HepG2 (cell line): Measurements from ENCODE around the gene MBD5. TPM values are rescaled to one million over a fixed set of nuclear protein-coding genes. Genes with fewer than 3 reads are reported as not detected.

Source experiments
- ATM ChIP-seq: fragments of 450-650 bp; IDR thresholded peaks from 2 replicates; pipeline ENCODE4 v1.7.1; 2017; ENCODE audit warnings: mild to moderate bottlenecking, borderline replicate concordance
- ELF4 ChIP-seq: sonication (generic); formaldehyde crosslinking; IDR thresholded peaks from 2 replicates; pipeline ENCODE4 v1.5.0; 2020; ENCODE audit warnings: missing genetic modification reagents, mild to moderate bottlenecking, moderate library complexity, borderline replicate concordance
- GFI1 ChIP-seq: sonication (generic); formaldehyde crosslinking; IDR thresholded peaks from 2 replicates; pipeline ENCODE4 v1.5.0; 2020; ENCODE audit warnings: missing genetic modification reagents, mild to moderate bottlenecking, borderline replicate concordance
- IKZF1 ChIP-seq: fragments of 450-650 bp; IDR thresholded peaks from 2 replicates; pipeline ENCODE4 v1.7.1; 2016
- JDP2 ChIP-seq: sonication (generic); formaldehyde crosslinking; IDR thresholded peaks from 2 replicates; pipeline ENCODE4 v1.8.1; 2022; ENCODE audit warnings: missing genetic modification reagents, borderline replicate concordance
- JUND ChIP-seq: sonication (generic); formaldehyde crosslinking; IDR thresholded peaks from 2 replicates; pipeline ENCODE4 v1.8.0; 2022; ENCODE audit warnings: mild to moderate bottlenecking, missing genetic modification reagents
- NCOA2 ChIP-seq: sonication (generic); formaldehyde crosslinking; IDR thresholded peaks from 2 replicates; pipeline ENCODE4 v1.8.0; 2022; ENCODE audit warnings: inconsistent platforms
- NR0B2 ChIP-seq: sonication (generic); formaldehyde crosslinking; IDR thresholded peaks from 2 replicates; pipeline ENCODE4 v1.4.0; 2020; ENCODE audit warnings: mild to moderate bottlenecking, missing genetic modification reagents
- PRPF4 ChIP-seq: fragments of 200-400 bp; formaldehyde crosslinking; IDR thresholded peaks from 2 replicates; pipeline ENCODE4 v1.6.1; 2016; ENCODE audit warnings: low read length, low read depth; ENCODE audit not compliant: poor library complexity, severe bottlenecking
- SRSF4 ChIP-seq: fragments of 200-400 bp; formaldehyde crosslinking; IDR thresholded peaks from one replicate; pipeline ENCODE4 v1.6.1; 2018; ENCODE audit warnings: mild to moderate bottlenecking, low read depth, low read length, moderate library complexity; ENCODE audit not compliant: poor library complexity, severe bottlenecking
- TFAP4 ChIP-seq: sonication (generic); IDR thresholded peaks from 2 replicates; pipeline ENCODE4 v1.6.1; 2016; ENCODE audit warnings: low read depth, borderline replicate concordance
- ZBTB3 ChIP-seq: sonication (generic); formaldehyde crosslinking; IDR thresholded peaks from 2 replicates; pipeline ENCODE4 v1.4.0; 2020; ENCODE audit warnings: low read depth, mild to moderate bottlenecking, moderate library complexity, missing genetic modification reagents, borderline replicate concordance
- ZFP37 ChIP-seq: sonication (generic); formaldehyde crosslinking; IDR thresholded peaks from 2 replicates; pipeline ENCODE4 v1.4.0; 2020; ENCODE audit warnings: missing genetic modification reagents, borderline replicate concordance
- ZNF354B ChIP-seq: sonication (generic); formaldehyde crosslinking; IDR thresholded peaks from 2 replicates; pipeline ENCODE4 v1.8.0; 2022; ENCODE audit warnings: mild to moderate bottlenecking, missing genetic modification reagents
- ZNF510 ChIP-seq: sonication (generic); formaldehyde crosslinking; IDR thresholded peaks from 2 replicates; pipeline ENCODE4 v1.4.0; 2020; ENCODE audit warnings: low read depth, mild to moderate bottlenecking, missing genetic modification reagents
- ZNF512B ChIP-seq: sonication (generic); formaldehyde crosslinking; IDR thresholded peaks from 2 replicates; pipeline ENCODE4 v1.5.1; 2020; ENCODE audit warnings: missing genetic modification reagents, mild to moderate bottlenecking, borderline replicate concordance
- ZNF605 ChIP-seq: sonication (generic); formaldehyde crosslinking; IDR thresholded peaks from 2 replicates; pipeline ENCODE4 v1.8.0; 2022; ENCODE audit warnings: mild to moderate bottlenecking, missing genetic modification reagents
- ZNF777 ChIP-seq: sonication (generic); formaldehyde crosslinking; IDR thresholded peaks from 2 replicates; pipeline ENCODE4 v1.4.0; 2020; ENCODE audit warnings: missing genetic modification reagents
- ZSCAN22 ChIP-seq: sonication (generic); formaldehyde crosslinking; IDR thresholded peaks from 2 replicates; pipeline ENCODE4 v1.4.0; 2020; ENCODE audit warnings: mild to moderate bottlenecking, missing genetic modification reagents
- ZSCAN5A ChIP-seq: sonication (generic); formaldehyde crosslinking; IDR thresholded peaks from 2 replicates; pipeline ENCODE4 v1.8.0; 2022; ENCODE audit warnings: mild to moderate bottlenecking, missing genetic modification reagents, borderline replicate concordance
- polyA plus RNA-seq, 8 experiments: library from polyadenylated mRNA; depleted of rRNA in 3 of 8; stranded (reverse) in 7 of 8; unstranded in 1 of 8; fragments of >200 nt; fragmentation: Illumina TruSeq in 4 of 8; extraction: Trizol in 4 of 8; gene quantifications; 2 replicates each; pipeline versions ENCODE4 v1.2.1 to v1.2.3, GENCODE V29; 2011 to 2016; ENCODE audit warnings: low read depth in 4 of 8, missing spikeins in 1 of 8, mixed read lengths in 1 of 8; ENCODE audit not compliant: insufficient read depth in 1 of 8
- total RNA-seq, 5 experiments: library from RNA; depleted of rRNA; stranded (reverse); fragments of >200 nt; fragmentation: Illumina TruSeq; extraction: Trizol; gene quantifications; 2 replicates each; pipeline ENCODE4 v1.2.3, GENCODE V29; 2016; ENCODE audit warnings: low read depth in 1 of 5

MBD5 gene
- total and polyA plus RNA-seq, 2 of the 13 experiments (the other 11 are each of a cell fraction or from before 2014, with no cell fraction given) = 13.5 to 26.4 TPM

- peak; percentile 13; the same call in 1 of the 2 replicates for TF ChIP-seq ZNF354B (CRISPR knock-in tag)
- TF ChIP-seq ZNF512B (CRISPR knock-in tag) = peak; percentile 43; the same call in 1 of the 2 replicates
- TF ChIP-seq ELF4 = peak; percentile 83
- TF ChIP-seq ZNF777 (CRISPR knock-in tag) = peak; percentile 59
- peak; percentile 92 for TF ChIP-seq NR0B2 (CRISPR knock-in tag)
- TF ChIP-seq NCOA2 (CRISPR knock-in tag) = peak; percentile 49
- no peak for TF ChIP-seq TFAP4
- TF ChIP-seq ZSCAN22 (CRISPR knock-in tag) = no peak
- 0 out of 2 replicates have a peak, but pooled peaks have one; percentile 45 for TF ChIP-seq ZBTB3 (CRISPR knock-in tag)
- no peak for TF ChIP-seq SRSF4
- TF ChIP-seq JDP2 (CRISPR knock-in tag) = peak; percentile 57; the same call in 1 of the 2 replicates
- TF ChIP-seq ZNF510 (CRISPR knock-in tag) = peak; percentile 94
- TF ChIP-seq ZFP37 = peak; percentile 96
- no peak for TF ChIP-seq ATM
- peak; percentile 59; the same call in 1 of the 2 replicates for TF ChIP-seq JUND
- TF ChIP-seq ZNF605 = peak; percentile 100
- no peak for TF ChIP-seq IKZF1
- TF ChIP-seq PRPF4 = peak; percentile 93
- TF ChIP-seq GFI1 = peak; percentile 69
- peak; percentile 86 for TF ChIP-seq ZSCAN5A (CRISPR knock-in tag)
Measured at GRCh38 chr2:148020111-148021058, 506 bp upstream of the MBD5 start, which contains the start of gene ORC4 (continued).
